Chondrocyte (in vitro differentiated cells): ENCODE results near the gene GRIA3. TPM values are rescaled to one million over a fixed set of nuclear protein-coding genes. Genes with fewer than 3 reads are reported as not detected.
A peak's percentile ranks its signal among the peaks of the same experiment; 100 is the strongest.

Experiments
- DNase-seq: peaks from one replicate; pipeline ENCODE4 v3.0.0; 2021; ENCODE audit warnings: mixed read lengths, low spot score
- H3K27ac Mint-ChIP-seq: one replicate; pipeline ENCODE4 v1.8.0; 2021; ENCODE audit warnings: mild to moderate bottlenecking, moderate library complexity, mixed read lengths; ENCODE audit not compliant: unreplicated experiment
- H3K27me3 Mint-ChIP-seq: 2 replicates; pipeline ENCODE4 v1.8.0; 2021; ENCODE audit warnings: low read depth, mixed read lengths
- H3K36me3 Mint-ChIP-seq: 2 replicates; pipeline ENCODE4 v1.8.0; 2021; ENCODE audit warnings: low read depth, mixed read lengths
- H3K4me1 Mint-ChIP-seq: 2 replicates; pipeline ENCODE4 v1.8.0; 2021; ENCODE audit warnings: low read depth, mild to moderate bottlenecking, mixed read lengths
- H3K4me3 Mint-ChIP-seq: one replicate; pipeline ENCODE4 v1.8.0; 2021; ENCODE audit warnings: mild to moderate bottlenecking, moderate library complexity, mixed read lengths; ENCODE audit not compliant: unreplicated experiment
- H3K9me3 Mint-ChIP-seq: 2 replicates; pipeline ENCODE4 v1.8.0; 2021; ENCODE audit warnings: low read depth, mixed read lengths
- CTCF ChIP-seq: fragments of 200-600 bp; sonication (generic); IDR thresholded peaks from 2 replicates; pipeline ENCODE4 v1.5.0; 2021; ENCODE audit warnings: antibody characterized with exemption, mild to moderate bottlenecking, moderate library complexity
- total RNA-seq: library from RNA; stranded (reverse); gene quantifications from 3 replicates; pipeline ENCODE4 v1.2.1, GENCODE V29; 2021

The GRIA3 gene
- total RNA-seq, 1 donor from 2014 or later, result not detected

DNA sequence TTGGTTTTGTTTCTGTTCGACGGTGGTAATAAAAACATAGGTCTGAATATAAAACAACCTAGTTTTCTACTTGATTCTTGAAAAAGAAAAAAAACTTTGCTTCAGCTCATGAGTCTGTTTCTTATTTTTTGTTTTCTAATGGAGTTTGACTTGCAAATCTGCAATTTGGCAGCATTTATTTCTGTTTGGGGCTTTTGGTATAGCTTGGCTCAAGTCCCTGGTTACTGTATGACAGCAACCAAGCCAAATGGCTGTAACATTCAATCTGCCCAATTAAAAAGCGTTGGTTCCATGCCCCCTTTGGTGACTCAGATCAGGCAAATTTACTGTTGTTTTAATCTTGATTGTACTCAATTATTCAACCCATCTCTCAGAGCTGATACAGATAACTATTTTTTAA is 263.4 kb downstream of the GRIA3 start:
- no peaks in the 10 kb centered on the region for H3K4me1 Mint-ChIP-seq
- no peak for DNase-seq
- H3K27ac Mint-ChIP-seq, result no peak overlapping the region
- no peak for TF ChIP-seq CTCF
- H3K27me3 Mint-ChIP-seq, result no peaks in the 10 kb centered on the region
- no peaks in the 10 kb centered on the region for H3K36me3 Mint-ChIP-seq
- H3K4me3 Mint-ChIP-seq, result no peak overlapping the region
- H3K9me3 Mint-ChIP-seq, result peaks cover 6% of the 10 kb centered on the region

DNA sequence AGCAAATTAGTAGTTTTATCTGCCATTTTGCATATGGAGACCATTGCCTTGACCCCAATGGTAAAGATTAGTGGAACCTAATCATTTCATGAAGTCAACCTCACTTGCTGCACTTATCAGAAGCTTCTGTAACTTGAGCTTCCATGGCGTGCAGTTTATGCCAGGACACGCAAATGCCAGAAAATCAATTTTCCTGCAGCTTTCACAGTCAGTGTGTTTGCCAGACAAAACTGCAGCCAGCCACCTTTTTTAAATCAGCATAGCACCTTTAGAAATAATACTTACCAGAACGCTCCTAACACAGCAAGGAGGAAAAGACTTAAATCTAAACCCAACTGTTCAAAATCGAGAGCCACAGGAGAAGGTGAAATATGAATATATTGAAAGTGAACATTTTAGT is 265.3 kb downstream of the GRIA3 start:
- Mint-ChIP-seq H3K4me1 (no peaks in the 10 kb centered on the region), H3K27ac (no peak overlapping the region), H3K36me3 (no peaks in the 10 kb centered on the region), H3K27me3 (no peaks in the 10 kb centered on the region), H3K9me3 (no peaks in the 10 kb centered on the region), H3K4me3 (no peak overlapping the region)
- DNase-seq, result no peak
- no peak for TF ChIP-seq CTCF

DNA sequence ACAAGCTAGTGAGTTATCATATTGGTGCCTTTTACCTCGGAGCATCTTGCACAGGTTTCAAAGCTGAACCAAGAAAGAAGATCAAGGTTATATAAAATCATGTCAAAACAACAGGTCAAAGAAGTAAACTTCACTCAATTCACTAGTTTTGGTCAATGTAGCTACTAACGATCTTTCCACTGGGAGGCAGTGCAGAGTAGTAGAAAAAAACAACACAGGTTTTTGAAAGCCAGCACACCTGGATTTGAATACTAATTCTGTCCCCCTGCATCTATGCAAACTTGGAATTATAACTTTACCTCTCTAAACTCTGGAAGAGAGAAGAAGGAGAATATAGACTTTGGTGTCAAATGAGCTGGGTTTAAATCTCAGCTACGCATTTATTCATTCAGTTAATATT is 266.1 kb downstream of the GRIA3 start:
- Mint-ChIP-seq H3K36me3 (no peaks in the 10 kb centered on the region), H3K9me3 (no peaks in the 10 kb centered on the region), H3K4me3 (no peak overlapping the region), H3K27ac (no peak overlapping the region), H3K4me1 (no peaks in the 10 kb centered on the region), H3K27me3 (no peaks in the 10 kb centered on the region)
- TF ChIP-seq CTCF, result peak; percentile 72
- no peak for DNase-seq

- Mint-ChIP-seq H3K4me1 (no peaks in the 10 kb centered on the region), H3K27me3 (peaks cover 2% of the 10 kb centered on the region), H3K27ac (no peak overlapping the region), H3K9me3 (no peaks in the 10 kb centered on the region), H3K36me3 (no peaks in the 10 kb centered on the region), H3K4me3 (no peak overlapping the region)
- DNase-seq, result no peak
- TF ChIP-seq CTCF, result no peak
Observed at GRCh38 chrX:123454712-123455431, 270.8 kb downstream of the GRIA3 start.

DNA sequence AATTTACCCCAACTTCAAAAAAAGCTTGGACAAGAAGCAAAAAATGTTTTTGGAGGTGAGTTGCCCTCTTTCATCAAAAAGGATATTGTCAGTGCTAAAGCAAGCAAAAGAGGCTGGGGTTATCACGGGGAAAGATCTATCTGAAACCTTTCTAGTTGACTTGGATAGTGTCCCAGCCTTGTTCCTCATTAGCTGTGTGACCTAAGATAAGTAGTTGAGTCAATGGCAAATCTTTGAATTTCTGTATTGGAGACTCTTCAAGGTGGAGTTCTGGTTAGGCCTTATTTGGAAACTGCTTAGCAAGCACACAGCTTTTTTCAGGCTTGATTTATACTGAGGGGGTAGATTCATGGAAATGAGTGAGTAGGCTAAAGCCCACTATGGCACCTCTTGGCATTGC is 271.6 kb downstream of the GRIA3 start:
- H3K27me3 Mint-ChIP-seq, result peaks cover 2% of the 10 kb centered on the region
- H3K4me3 Mint-ChIP-seq, result no peak overlapping the region
- no peak for TF ChIP-seq CTCF
- H3K4me1 Mint-ChIP-seq, result no peaks in the 10 kb centered on the region
- H3K27ac Mint-ChIP-seq, result no peak overlapping the region
- DNase-seq, result no peak
- H3K9me3 Mint-ChIP-seq, result no peaks in the 10 kb centered on the region
- H3K36me3 Mint-ChIP-seq, result no peaks in the 10 kb centered on the region
